DMS79 (cell line): ENCODE measurements around the gene TALDO1.

Experiments
- DNase-seq: peaks from one replicate; lab custom pipeline; 2025; lab: John Stamatoyannopoulos, UW

The TALDO1 gene

DNA sequence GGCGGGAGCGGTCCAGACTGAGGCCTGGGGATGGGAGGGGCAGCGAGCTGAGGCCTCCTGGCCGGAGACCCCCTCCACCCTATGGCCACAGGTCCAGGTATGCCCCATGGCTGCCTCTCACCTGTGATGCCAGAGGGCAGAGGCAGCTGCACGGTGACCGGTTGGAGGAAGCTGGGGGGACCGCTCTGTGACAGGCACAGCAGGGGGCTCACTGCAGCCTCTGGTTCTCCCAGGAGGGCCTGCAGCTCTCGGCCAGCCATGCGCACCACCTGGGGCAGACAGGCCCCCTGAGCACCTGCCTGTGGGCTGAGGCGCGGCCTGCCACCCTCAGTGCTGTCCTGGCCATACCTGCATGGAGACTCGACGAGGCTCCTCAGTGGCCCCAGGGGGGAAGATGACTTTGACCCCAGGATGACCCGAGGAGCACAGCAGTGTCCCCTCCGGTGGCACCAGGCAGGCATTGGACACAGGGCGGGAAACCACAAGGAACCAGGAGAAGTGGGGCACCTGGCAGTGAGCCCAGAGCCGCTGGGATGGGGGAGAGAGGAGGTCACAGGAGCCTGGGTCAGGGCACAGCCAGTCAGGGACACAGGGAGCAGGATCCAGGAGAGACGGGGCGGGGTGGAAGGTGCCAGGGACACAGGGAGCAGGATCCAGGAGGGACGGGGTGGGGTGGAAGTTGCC is 54.0 kb downstream of the TALDO1 start:
- DNase-seq: no peak

DNA sequence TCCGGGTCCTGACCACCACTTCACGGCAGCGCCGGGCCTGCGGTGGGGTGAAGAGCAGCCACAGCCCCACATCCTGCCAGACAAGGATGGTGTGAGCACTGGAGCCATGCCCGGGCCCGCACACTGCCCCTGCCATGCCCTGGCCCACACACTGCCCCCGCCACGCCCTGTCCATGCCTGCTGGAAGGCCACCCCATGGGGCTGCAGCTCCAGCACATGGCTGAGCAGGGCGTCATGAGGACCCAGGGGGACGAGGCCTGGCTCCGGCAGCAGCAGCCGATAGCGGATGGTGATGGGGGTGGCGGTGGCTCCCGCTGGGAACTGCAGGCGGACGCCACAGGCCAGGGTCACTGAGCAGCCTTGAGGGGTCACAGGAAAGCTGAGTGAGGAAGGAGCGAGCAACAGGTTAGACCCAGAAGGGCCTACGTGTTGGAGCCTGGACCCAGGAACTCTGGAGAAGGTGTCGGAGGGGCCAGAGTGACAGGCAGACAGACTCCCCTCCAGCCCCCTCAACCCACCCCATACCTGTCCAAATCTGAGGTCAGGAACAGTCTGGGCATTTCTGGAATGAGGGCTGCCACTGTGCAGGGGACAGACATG is 54.9 kb downstream of the TALDO1 start:
- DNase-seq: no peak

DNA sequence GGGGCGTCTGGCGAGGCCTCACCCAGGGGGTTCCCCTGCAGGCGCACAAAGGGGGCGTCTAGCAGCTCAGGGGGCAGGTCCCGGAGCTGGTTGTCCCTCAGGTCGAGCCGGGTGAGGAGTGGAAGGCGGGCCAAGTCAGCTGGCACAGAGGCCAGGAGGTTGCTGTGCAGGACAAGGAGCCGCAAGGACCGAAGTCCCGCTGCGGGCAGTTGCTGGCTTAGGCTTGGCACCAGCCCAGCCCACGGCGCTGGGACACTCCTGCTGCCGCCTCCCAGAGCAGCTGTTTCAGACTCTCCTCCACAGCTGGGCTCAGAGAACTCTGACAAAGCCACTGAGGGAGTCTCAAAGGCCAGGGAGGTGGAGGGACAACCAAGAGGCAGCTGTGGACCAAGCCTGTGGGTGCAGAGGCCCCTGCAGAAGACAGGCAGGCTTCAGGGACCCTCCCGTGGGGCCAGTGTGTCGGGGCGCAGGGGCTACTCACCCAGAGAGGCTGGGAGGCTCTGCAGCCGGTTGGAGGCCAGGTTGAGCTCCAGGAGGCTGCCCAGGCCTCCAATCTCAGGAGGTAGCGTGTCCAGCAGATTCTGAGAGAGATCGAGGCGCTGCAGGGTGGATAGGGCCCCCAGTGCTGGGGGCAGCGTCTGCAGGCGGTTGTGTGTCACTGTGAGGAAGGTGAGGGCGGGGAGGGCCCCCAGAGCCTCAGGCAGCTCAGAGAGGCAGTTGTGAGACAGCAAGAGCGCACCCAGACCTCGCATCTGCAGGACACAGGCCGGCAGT is 55.6 kb downstream of the TALDO1 start:
- no peak for DNase-seq

DNA sequence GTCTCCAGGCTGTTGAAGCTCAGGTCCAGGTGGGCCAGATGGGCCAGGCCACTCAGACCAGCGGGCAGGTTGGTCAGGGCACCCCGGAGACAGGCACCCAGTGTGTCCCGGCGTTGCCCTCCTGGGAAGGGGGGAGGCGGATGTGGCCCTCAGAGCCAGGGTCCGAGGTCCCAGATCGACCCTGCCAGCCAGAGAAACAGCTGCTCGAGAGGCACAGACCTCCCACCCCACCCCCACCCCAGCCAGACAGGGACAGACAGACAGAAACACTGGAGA is 56.1 kb downstream of the TALDO1 start:
- no peak for DNase-seq

DNA sequence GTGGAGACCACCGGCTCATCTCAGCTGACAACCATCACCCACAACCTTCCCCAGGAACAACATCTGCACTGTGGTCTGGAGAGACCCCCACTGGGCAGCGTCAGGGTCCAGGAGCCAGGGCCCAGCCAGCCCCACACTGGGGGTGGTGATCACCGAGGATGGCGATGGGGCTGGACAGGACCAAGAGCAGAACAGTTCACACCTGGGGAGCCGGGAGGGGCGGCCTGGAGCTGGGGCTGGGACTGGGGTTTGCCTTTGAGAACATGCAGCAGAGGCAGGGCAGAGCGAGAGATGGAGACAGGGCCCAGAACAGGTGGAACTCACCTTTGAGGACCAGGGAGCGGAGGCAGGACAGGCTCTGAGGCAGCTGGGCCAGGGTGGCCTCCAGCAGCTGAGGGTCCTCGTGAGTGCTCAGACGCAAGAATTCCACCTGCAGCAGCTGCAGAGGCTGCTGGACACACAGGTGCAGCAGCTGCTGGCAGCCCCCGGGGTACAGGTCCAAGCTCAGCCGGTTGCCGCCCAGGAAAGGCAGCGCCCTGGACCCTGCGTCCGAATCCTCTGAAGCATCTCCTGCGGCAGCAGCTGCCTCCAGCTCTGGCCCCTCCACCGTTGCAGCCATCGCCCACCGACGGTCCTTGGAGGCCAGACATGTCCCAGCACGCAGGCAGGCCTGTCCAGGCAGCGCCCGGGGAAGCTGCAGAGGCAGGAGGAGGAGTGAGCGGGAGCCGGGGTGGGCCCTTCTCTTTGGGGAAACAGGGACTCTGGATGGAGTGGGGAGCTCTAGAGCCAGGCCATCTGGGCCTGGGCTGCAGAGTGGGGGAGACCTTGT is 56.7 kb downstream of the TALDO1 start:
- peak; percentile 61 for DNase-seq

DNA sequence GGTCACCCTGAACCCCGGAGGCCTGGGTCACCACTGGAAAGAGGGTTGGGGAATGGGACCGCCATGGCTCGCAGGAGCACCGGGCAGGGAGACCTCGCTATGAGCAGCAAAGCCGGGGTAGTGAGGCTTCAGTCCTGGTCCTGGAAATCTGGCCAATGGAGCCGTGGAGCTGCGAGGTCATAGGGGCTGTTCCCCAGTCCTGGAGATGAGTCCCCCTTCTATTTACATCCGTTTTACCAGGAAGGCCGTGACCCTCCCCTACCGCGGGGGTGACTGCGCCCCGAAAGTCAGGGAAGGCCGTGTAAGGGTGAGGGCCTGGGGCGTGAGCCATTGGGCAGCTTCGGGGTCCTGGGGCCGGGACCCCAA is 57.3 kb downstream of the TALDO1 start:
- DNase-seq: no peak

DNA sequence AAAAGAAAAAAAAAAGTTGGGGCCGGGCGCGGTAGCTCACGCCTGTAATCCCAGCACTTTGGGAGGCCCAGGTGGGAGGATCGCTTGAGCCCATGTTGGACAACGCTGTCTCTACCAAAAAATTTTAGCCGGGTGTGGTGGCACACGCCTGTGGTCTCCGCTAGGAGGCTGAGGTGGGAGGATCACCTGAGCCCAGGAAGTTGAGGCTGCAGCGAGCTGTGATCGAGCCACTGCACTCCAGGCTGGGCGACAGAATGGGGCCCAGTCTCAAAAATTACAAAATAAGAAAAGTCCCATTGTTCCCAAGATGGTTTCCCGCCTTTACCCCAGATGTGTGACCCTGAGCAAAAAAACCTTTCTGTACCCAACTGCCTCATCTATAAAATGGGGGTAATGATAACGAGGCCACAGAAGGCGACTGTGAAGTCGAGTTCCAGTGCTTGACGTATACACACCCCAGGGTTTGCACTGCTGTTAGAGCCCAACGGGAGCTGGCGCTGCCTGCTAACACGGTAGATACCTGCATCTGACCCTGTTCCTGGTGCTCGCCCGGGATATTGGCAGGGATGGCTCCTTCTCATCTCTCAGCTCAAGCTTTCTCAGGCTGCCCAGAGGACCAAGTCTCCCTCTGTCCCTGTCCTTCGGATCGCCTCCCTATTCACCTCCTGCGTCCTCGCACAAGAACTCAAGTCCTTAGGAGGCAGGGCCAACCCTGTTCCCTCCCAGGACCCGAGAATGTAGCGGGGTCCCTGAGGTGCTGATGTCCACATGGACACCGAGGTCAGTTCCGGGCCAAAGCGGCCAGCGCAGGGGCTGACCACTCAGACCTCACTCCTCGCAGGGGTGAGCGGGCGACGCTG is 61.4 kb downstream of the TALDO1 start:
- no peak for DNase-seq

DNA sequence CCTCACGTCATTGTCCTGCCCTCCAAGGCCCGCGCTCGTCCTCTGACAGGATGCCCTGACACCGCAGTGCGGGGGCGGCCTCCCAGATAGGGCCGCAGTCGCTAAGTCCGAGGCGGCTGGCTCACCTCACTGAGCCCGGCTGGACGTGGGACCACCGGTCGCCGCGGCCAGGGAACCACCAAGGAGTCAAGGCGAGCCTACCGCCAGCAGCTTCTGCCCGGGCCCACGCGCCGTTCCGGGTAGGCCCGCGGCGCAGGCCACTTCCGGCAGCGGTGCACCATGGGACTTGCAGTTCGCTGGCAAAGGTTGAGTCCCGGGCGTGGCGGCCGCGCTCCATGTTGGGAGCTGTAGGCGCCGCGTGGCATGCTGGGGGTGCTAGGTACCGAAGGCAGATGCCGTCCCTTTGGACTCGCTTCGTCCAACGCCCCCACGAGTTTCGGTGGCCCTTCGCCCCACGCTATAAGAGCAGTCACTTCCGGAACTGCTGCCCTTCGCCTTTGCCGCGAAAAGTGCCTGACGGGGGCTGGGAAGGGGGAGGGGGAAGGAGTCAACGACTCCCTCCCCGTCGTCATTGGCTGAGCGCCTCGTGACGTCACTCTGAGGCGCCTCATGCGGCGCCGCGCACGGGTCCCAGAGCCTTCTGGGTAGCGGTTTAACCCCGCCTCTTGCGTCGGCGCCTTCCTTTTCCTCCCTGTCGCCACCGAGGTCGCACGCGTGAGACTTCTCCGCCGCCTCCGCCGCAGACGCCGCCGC is 62.2 kb downstream of the TALDO1 start, which contains the start of gene RPLP2:
RPLP2 (plus strand) TSS at position 681 of the 753 bp plus-strand sequence. CDS start 268 bp downstream, outside the sequence.
- peak; percentile 83 for DNase-seq

DNA sequence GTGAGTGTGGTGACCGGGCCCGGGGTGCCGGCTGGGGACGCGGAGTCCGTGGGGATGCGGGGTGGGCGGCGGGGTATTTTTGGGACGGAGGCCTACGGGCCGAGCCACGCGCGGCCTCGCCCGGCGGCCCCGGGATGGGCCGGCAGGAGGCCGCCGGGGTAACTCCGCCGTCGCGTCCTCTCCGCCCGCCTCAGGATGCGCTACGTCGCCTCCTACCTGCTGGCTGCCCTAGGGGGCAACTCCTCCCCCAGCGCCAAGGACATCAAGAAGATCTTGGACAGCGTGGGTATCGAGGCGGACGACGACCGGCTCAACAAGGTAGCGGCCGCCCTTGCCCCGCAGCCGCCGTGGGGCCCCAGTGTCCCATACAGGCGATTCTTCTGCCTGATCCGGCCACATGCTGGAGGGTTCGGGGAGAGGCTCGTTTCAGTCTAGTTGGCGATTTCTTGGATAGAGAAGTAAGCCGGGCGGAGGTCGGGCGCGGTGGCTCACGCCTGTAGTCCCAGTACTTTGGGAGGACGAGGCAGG is 62.8 kb downstream of the TALDO1 start:
- no peak for DNase-seq

DNA sequence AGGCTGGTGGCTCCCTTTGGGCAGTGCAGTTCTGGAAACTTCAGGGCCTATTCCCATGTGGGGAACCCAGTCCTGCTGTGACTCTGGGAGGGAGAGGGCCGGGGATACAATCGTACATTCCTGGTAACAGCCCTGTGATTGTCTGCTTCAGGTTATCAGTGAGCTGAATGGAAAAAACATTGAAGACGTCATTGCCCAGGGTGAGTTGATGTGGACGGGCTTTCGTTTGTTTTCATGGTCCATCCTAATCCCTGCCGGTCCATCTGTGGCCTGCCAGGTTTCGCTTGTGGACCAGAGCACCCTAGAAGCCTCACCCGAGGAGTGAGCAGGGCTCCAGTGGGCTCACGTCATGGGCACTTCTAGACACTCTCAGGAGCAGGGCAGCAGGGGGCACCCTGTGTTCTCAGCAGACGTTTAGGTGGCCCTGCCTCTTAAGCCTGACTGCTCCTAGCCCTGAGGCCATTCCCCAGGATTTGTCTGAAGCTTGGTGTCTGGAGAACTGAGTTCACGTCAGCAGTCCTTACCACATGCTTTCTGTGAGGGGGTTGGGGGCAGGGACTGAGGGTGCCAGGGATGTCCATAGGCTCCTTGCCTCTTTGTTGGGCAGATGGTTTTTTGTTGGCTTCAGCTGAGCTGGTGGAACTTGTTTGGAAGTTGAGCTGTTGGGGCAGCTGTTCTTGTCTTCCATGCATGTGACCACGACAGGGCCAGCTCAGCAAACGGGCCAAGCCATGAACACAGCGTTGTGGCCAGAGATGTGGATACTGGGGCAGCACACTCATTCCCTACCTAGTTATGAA is 64.4 kb downstream of the TALDO1 start:
- DNase-seq: no peak

DNA sequence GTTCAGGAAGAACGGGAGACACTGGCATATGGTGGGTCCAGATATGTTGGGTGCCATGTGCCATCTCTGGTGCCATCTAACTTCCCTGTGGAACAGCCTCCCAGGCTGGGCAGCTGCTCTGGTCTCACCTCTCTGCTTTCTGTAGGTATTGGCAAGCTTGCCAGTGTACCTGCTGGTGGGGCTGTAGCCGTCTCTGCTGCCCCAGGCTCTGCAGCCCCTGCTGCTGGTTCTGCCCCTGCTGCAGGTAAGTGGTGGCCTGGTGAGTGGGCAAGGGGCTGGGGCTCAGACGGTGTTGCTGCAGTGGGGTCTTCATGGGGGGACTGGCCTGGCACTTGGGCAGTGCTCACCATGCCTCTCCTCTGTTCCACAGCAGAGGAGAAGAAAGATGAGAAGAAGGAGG is 65.1 kb downstream of the TALDO1 start:
- no peak for DNase-seq

DNA sequence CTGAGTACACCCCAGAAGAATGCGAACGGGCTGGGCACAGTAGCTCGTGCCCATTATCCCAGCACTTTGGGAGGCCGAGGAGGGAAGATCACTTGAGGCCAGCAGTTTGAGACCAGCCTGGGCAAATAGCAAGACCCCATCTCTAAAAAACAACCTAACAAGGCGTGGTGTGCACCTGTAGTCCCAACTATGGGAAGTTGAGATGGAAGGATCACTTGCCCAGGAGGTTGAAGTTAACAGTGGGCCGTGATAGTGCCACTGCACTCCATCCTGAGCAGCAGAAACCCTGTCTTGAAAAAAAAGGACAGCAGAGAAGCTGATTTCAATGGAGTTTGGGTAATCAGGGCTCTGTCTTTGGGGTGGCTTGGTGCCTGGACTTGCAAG is 65.8 kb downstream of the TALDO1 start:
- no peak for DNase-seq

DNA sequence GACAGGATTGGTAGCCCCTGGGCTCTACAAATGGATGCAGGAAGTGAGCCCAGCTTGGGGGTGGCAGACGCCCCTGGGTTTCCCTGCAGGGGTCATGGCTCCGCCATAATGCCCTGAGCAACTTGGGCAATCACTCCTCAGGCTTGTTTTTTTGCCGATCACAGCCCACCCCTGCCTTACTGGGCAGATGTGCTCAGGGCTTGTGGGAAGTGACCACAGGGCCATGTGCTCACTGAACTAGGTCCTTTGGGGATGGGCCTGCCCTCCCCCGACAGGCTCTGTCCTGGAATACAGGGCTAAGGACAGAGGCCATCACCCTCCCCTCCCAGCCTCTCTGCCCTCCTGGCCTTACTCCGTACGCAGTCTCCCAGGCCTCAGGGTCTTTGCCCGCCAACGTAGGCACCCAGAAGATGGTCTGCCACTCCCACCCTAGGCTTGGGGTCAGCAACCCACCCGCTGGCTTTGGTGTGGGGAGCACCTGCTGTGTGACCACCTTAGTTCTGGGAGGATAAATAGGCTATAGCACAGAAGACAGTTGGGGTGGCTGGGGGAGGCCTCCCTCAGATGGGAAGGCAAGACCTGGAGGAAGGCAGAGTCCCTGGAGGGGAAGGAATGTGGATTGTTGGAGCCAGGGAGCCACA is 66.3 kb downstream of the TALDO1 start:
- DNase-seq: no peak
